Lower leg skin (tissue), 3 donors: ENCODE measurements around the gene KDSR.

Experiments
- POLR2A ChIP-seq, 2 donors: fragments of 450-650 bp; IDR thresholded peaks; one replicate each; pipeline ENCODE4 v1.6.1; 2016 to 2017; ENCODE audit warnings: antibody characterized with exemption in 2 of 2, mild to moderate bottlenecking in 1 of 2, moderate library complexity in 1 of 2
- TF ChIP-seq, protein P1 (sequence below), 3 donors: fragments of 450-650 bp; IDR thresholded peaks; one replicate each; pipeline ENCODE4 v1.5.1; 2016; ENCODE audit warnings: antibody characterized with exemption in 3 of 3, mild to moderate bottlenecking in 3 of 3, moderate library complexity in 2 of 3

DNA sequence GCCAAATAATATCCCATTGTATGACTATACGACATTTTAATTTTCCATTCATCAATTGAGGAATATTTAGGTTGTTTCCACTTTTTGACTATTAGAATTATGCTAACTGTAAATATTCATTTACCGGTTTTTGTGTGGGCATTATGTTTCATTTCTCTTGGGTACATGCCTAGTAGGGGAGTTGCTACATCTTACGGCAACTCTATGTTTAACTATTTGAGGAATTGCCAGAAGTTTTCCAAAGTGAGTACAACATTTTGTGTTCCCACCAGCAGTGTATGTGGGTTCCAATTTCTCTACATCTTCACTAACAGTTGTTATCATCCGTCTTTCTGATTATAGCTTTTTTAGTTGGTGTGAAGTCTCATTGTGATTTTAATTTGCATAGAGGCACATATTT is 1.6 kb upstream of the KDSR start:
- TF ChIP-seq, protein P1, sequence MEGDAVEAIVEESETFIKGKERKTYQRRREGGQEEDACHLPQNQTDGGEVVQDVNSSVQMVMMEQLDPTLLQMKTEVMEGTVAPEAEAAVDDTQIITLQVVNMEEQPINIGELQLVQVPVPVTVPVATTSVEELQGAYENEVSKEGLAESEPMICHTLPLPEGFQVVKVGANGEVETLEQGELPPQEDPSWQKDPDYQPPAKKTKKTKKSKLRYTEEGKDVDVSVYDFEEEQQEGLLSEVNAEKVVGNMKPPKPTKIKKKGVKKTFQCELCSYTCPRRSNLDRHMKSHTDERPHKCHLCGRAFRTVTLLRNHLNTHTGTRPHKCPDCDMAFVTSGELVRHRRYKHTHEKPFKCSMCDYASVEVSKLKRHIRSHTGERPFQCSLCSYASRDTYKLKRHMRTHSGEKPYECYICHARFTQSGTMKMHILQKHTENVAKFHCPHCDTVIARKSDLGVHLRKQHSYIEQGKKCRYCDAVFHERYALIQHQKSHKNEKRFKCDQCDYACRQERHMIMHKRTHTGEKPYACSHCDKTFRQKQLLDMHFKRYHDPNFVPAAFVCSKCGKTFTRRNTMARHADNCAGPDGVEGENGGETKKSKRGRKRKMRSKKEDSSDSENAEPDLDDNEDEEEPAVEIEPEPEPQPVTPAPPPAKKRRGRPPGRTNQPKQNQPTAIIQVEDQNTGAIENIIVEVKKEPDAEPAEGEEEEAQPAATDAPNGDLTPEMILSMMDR (IDR thresholded peaks at IDR 0.05), result no peak
- TF ChIP-seq POLR2A (IDR thresholded peaks at IDR 0.05), result no peak
